ENCODE results near the gene FASN.
"Not testable (repeated sequence)": the region's sequence is repeated elsewhere in the genome, so short reads cannot be mapped to it uniquely, and the experiment has no call there.

Gene FASN

DNA sequence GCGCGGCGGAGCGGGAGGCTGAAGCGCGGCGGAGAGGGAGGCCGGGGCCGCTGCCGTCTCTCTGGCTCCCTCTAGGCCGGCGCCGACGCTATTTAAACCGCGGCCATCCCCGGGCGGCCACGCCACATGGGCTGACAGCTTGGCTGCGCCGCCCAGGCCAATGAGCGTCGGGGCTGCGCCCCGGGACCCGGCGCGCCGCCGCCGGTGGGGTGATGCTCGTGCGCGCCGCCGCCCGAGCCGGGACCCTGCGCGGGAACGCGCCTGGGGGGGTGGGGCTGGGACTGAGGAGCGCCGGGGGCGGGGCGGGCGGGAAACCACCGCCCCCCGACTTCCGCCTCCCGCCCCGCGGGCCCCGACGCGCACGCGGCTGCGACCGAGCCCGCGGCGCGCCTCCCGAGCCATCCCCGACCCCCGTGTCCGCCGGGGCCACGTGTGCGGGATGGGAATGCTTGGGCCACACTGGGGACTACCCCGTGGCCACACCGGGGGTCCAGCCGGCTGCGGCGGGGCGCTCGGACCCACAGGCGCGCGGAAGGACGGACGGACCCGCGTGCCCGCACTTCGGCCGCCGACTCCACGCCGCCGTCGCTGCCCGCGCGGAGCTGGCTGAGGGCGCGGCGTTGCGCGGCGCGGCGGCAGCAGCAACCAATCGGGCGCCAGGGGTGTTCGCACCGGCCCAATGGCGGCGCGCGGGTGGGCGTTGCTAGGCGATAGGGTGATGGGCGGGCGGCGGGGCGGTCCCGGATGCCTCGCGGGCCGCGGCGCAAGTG, at the start of gene FASN:
Gene FASN (minus strand): TSS at position 68 of the 770 bp plus-strand sequence. CDS start 1,791 bp downstream, outside the sequence.
- peak within 1 kb of the TSS; percentile 70 for H3K4me3 ChIP-seq (ENCODE audit: low read length)
- peak within 1 kb of the TSS; percentile 49 for H3K9ac ChIP-seq (ENCODE audit: low read length)
- H3K27ac ChIP-seq (ENCODE audit: low read depth, low read length) = peak within 1 kb of the TSS; percentile 96
- H3K27me3 ChIP-seq (ENCODE audit: control insufficient read depth, insufficient read depth, low read length) = no peaks in the 10 kb centered on the region
- H3K4me1 ChIP-seq (ENCODE audit: control insufficient read depth, insufficient read depth, low read length) = peaks cover 15% of the 10 kb centered on the region
- peaks cover 5% of the 10 kb centered on the region for H3K36me3 ChIP-seq (ENCODE audit: control insufficient read depth, insufficient read depth, low read length)

DNA sequence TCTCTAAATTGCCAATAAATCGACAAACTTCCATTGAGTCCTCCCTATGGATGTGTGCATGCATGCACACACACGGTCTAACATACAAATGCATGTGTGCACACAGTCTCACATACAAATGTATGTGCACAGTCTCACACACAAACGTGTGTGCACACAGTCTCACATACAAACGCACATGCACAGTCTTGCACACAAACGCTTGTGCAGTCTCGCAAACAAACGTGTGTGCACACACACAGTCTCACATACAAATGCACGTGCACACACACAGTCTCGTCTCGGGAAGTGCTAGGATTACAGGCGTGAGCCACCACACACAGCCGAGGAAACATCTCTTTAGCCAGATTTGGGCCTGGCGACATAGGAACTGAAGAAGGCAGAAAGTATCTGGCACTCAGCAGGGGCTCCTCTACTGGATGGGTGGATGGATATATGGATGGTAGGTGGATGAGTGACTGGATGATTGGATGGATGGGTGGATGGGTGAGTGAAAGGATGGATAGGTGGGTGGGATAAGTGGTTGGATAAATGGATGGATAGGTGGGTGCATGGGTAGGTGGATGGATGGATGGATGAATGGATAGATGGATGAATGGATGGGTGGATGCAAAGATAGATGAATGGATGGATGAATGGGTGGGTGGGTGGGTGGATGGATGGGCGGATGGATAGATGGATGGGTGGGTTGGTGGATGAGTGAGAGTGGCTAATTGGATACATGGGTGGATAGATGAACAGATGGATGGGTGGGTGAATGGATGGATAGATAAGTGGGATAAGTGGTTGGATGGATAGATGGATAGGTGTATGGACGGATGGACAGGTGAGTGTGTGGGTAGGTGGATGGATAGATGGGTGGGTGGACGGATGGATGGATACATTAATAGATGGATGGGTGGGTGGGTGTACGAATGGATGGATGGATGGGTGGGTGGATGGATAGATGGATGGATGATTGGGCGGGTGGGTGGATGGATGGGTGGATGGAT, 48.9 kb upstream of the FASN start:
- no peaks in the 10 kb centered on the region for H3K4me1 ChIP-seq (ENCODE audit: control insufficient read depth, insufficient read depth, low read length)
- no peak overlapping the region for H3K9ac ChIP-seq (ENCODE audit: low read length)
- no peak overlapping the region for H3K4me3 ChIP-seq (ENCODE audit: low read length)
- H3K27ac ChIP-seq (ENCODE audit: low read depth, low read length) = no peak overlapping the region
- H3K36me3 ChIP-seq (ENCODE audit: control insufficient read depth, insufficient read depth, low read length) = no peaks in the 10 kb centered on the region
- H3K27me3 ChIP-seq (ENCODE audit: control insufficient read depth, insufficient read depth, low read length) = no peaks in the 10 kb centered on the region

DNA sequence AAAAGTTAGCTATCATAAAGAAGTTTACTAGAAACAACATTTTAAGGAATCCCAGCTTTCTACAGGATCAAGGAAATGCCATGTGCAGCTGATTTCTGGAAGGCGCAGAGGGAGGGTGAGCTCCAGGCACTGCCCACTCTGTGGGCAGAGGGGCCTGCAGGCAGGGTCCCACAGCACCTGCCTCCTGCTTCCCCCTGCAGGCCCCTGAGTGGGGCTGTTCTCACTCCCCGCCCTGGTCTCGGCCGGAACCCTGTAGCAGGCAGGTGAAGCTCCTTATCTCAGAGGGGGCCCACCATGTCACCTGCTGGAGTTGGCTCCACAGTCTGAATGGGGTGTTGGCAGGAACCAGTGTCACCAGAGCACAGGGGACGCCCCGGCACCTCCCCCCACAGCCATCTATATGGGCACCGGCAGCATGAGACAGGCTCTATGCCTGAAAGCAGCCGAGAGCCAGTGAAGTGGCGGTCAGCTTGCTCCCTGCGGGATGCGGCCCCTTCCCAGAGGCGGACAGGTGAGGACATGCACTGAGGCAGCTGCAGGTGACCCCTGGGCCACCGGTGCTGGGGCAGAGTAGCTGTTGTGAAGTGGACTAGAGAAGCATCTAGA, 47.6 kb upstream of the FASN start:
- Histone ChIP-seq H3K27me3 (ENCODE audit: control insufficient read depth, insufficient read depth, low read length) (no peaks in the 10 kb centered on the region), H3K4me3 (ENCODE audit: low read length) (no peak overlapping the region), H3K4me1 (ENCODE audit: control insufficient read depth, insufficient read depth, low read length) (no peaks in the 10 kb centered on the region), H3K36me3 (ENCODE audit: control insufficient read depth, insufficient read depth, low read length) (no peaks in the 10 kb centered on the region), H3K9ac (ENCODE audit: low read length) (no peak overlapping the region), H3K27ac (ENCODE audit: low read depth, low read length) (no peak overlapping the region)

DNA sequence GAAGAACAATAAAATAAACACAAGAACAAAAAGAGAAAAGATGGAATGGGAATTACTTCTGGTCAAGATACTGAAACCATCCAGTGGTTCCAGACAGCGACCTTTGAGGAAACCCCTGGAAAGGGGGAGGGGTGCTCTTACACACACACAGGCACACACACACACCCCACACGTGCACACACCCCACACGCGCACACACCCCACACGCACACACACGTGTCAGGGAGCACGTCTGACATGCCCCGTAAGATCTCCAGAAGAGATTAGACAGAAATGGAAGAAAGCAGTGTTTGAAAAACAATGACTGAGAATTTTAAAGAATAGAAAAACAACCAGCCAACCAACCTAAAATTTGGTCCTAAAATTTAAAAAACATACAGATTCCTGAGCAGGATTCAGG, 45.3 kb upstream of the FASN start:
- Histone ChIP-seq H3K4me3 (ENCODE audit: low read length) (no peak overlapping the region), H3K4me1 (ENCODE audit: control insufficient read depth, insufficient read depth, low read length) (no peaks in the 10 kb centered on the region), H3K9ac (ENCODE audit: low read length) (no peak overlapping the region), H3K27ac (ENCODE audit: low read depth, low read length) (no peak overlapping the region), H3K27me3 (ENCODE audit: control insufficient read depth, insufficient read depth, low read length) (no peaks in the 10 kb centered on the region), H3K36me3 (ENCODE audit: control insufficient read depth, insufficient read depth, low read length) (no peaks in the 10 kb centered on the region)

DNA sequence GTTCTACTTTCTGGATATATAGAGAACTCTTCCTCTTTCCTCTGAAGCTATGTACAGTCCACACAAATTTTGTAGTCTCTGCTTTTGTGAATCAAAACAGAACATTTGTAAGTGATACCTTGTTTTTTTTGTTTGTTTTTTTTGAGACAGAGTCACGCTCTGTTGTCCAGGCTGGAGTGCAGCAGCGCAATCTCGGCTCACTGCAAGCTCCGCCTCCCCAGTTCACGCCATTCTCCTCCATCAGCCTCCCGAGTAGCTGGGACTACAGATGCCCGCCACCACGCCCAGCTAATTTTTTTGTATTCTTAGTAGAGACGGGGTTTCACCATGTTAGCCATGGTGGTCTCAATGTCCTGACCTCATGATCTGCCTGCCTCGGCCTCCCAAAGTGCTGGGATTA, 41.9 kb upstream of the FASN start:
- not testable (repeated sequence) for H3K27ac ChIP-seq (ENCODE audit: low read depth, low read length); H3K9ac ChIP-seq (ENCODE audit: low read length); H3K36me3 ChIP-seq (ENCODE audit: control insufficient read depth, insufficient read depth, low read length); H3K27me3 ChIP-seq (ENCODE audit: control insufficient read depth, insufficient read depth, low read length); H3K4me3 ChIP-seq (ENCODE audit: low read length); H3K4me1 ChIP-seq (ENCODE audit: control insufficient read depth, insufficient read depth, low read length)

DNA sequence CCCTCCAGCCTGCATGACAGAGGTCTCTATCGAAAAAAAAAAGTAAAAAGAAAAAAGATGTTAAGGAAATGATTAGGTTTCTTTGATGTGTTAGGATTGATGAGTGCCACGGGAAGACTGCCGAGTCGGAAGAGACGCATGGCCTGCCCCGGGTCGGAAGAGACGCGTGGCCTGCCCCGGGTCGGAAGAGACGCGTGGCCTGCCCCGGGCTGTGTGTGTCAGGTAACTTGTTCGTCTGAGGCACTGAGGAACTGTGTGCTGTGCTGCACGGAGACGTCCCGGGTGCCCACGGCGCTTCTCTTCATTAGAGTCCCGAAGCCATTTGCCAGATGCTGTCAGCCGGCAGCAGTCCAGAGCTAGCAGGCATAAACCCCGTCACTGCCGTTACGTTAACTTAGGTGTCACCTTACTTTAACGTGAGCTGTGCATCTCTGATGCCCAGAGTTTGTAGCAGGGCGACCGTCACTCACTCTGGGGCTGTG, 40.5 kb upstream of the FASN start:
- Histone ChIP-seq H3K4me1 (ENCODE audit: control insufficient read depth, insufficient read depth, low read length) (no peaks in the 10 kb centered on the region), H3K27me3 (ENCODE audit: control insufficient read depth, insufficient read depth, low read length) (no peaks in the 10 kb centered on the region), H3K9ac (ENCODE audit: low read length) (no peak overlapping the region), H3K4me3 (ENCODE audit: low read length) (no peak overlapping the region), H3K36me3 (ENCODE audit: control insufficient read depth, insufficient read depth, low read length) (no peaks in the 10 kb centered on the region), H3K27ac (ENCODE audit: low read depth, low read length) (no peak overlapping the region)

DNA sequence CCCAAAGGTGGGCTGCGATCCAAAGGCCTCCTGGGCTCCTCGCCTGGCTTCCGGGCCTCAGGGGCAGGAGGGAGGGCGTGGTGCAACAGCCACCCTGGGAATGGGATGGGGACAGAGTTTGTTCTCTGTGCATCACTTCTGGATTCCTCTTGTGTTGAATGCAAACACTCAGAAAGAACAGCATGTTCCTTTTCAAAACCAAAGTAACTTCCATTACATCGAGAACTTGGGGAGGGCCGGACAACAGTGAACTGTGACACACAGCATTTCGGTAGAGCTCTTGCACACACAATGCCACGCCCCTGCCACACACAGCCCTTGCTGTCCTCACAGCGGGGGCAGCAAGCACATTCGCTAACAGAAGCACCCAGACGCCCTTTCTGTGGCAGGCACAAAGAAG, 36.1 kb upstream of the FASN start:
- no peak overlapping the region for H3K9ac ChIP-seq (ENCODE audit: low read length)
- H3K36me3 ChIP-seq (ENCODE audit: control insufficient read depth, insufficient read depth, low read length) = no peaks in the 10 kb centered on the region
- no peaks in the 10 kb centered on the region for H3K4me1 ChIP-seq (ENCODE audit: control insufficient read depth, insufficient read depth, low read length)
- H3K4me3 ChIP-seq (ENCODE audit: low read length) = no peak overlapping the region
- no peaks in the 10 kb centered on the region for H3K27me3 ChIP-seq (ENCODE audit: control insufficient read depth, insufficient read depth, low read length)
- H3K27ac ChIP-seq (ENCODE audit: low read depth, low read length) = no peak overlapping the region

DNA sequence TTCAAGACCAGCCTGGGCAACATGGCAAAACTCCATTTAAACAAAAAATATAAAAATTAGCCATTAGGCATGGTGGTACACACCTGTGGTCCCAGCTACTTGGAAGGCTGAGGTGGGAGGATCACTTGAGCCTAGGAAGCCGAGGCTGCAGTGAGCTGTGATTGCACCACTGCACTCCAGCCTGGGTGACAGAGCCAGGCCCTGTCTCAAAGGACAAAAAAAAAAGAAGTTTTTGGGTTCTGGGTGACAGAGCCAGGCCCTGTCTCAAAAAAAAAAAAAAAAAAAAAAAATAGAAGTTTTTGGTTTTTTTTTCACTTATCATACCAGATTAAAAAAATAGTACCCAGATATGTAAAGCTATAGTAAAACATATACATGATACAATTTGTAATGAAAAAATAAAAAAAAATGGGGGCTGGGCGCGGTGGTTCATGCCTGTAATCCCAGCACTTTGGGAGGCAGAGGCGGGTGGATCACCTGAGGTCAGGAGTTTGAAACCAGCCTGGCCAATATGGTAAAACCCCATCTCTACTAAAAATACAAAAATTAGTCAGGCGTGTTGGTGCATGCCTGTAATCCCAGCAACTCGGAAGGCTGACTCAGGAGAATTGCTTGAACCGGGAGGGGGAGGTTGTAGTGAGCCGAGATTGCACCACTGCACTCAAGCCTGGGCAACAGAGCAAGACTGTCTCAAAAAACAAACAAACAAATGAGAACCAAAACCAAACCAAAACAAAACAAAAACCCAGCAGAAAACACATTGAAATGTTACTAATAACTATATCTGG, 35.3 kb upstream of the FASN start:
- H3K36me3 ChIP-seq (ENCODE audit: control insufficient read depth, insufficient read depth, low read length); H3K27ac ChIP-seq (ENCODE audit: low read depth, low read length); H3K27me3 ChIP-seq (ENCODE audit: control insufficient read depth, insufficient read depth, low read length); H3K4me1 ChIP-seq (ENCODE audit: control insufficient read depth, insufficient read depth, low read length); H3K9ac ChIP-seq (ENCODE audit: low read length); H3K4me3 ChIP-seq (ENCODE audit: low read length): not testable (repeated sequence)

DNA sequence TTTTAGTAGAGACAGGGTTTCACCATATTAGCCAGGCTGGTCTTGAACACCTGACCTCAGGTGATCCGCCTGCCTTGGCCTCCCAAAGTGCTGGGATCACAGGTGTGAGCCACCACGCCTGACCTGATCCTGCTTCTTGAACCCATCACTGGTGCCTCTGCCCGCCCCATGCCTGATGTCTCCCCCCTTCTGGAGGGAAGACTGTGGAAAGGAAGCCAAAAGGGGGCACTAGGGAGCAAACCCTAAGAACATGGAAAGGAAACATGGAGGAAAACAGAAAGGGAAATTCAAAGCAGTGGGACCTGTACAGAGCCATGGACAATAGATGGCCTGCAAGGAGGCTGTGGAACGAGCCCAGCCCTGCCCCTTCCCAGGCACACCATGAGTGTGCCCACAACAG, 31.1 kb upstream of the FASN start:
- Histone ChIP-seq H3K4me3 (ENCODE audit: low read length) (no peak overlapping the region), H3K27me3 (ENCODE audit: control insufficient read depth, insufficient read depth, low read length) (no peaks in the 10 kb centered on the region), H3K27ac (ENCODE audit: low read depth, low read length) (no peak overlapping the region), H3K9ac (ENCODE audit: low read length) (no peak overlapping the region), H3K36me3 (ENCODE audit: control insufficient read depth, insufficient read depth, low read length) (no peaks in the 10 kb centered on the region), H3K4me1 (ENCODE audit: control insufficient read depth, insufficient read depth, low read length) (no peaks in the 10 kb centered on the region)

DNA sequence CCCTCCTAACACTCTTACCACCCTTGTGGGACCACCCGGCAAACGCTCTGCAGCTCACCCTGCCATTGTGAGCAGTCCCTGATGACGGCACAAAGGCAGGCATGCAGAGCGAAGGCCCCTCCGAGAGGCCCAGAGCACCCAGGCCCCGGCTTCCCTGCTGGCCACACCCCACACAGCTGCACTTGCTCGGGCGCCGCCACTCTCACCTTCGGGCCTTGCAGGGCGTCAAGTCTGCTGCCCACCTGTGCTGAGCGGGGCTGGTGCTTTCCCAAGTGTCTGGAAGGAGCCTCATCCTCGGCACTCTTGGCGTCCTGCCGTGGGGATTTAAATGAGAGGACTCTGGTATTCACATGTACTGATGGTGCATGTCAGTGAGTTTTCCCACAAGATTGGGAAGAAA, 30.3 kb upstream of the FASN start:
- no peak overlapping the region for H3K27ac ChIP-seq (ENCODE audit: low read depth, low read length)
- H3K9ac ChIP-seq (ENCODE audit: low read length) = no peak overlapping the region
- no peaks in the 10 kb centered on the region for H3K36me3 ChIP-seq (ENCODE audit: control insufficient read depth, insufficient read depth, low read length)
- no peaks in the 10 kb centered on the region for H3K4me1 ChIP-seq (ENCODE audit: control insufficient read depth, insufficient read depth, low read length)
- no peak overlapping the region for H3K4me3 ChIP-seq (ENCODE audit: low read length)
- no peaks in the 10 kb centered on the region for H3K27me3 ChIP-seq (ENCODE audit: control insufficient read depth, insufficient read depth, low read length)

DNA sequence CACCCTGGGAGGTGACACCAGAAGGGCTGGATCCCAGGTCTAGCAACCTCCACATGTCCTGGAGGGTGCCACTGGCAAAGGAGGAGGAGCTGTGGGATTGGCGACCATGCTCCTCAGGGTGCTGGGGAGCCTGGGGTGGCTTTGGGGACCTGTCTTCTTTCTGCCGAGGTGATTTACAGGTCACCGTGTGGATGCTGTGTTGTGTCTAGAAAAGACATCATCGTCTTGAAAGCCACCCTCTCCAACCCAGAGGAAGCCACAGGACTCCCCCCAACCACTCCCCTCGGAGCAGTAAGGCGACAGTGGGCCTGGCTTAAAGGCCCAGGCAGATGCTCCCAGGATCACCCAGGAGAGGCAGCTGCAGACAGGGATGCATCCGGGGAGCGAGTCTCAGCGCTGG, 29.7 kb upstream of the FASN start:
- Histone ChIP-seq H3K36me3 (ENCODE audit: control insufficient read depth, insufficient read depth, low read length) (no peaks in the 10 kb centered on the region), H3K9ac (ENCODE audit: low read length) (no peak overlapping the region), H3K4me3 (ENCODE audit: low read length) (no peak overlapping the region), H3K27me3 (ENCODE audit: control insufficient read depth, insufficient read depth, low read length) (no peaks in the 10 kb centered on the region), H3K4me1 (ENCODE audit: control insufficient read depth, insufficient read depth, low read length) (no peaks in the 10 kb centered on the region), H3K27ac (ENCODE audit: low read depth, low read length) (no peak overlapping the region)

DNA sequence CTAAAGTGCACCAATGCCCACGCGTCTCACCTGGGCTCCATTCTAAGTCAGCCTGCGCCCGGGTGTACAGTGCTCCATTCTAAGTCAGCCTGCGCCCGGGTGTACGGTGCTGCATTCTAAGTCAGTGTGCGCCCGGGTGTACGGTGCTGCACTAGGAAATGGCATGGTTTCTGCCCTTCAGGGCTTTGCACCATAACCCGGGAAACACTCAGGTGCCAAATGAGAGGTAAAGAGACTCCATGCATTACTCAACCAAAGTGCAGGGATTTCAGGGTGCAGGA, 29.2 kb upstream of the FASN start:
- H3K4me1 ChIP-seq (ENCODE audit: control insufficient read depth, insufficient read depth, low read length) = no peaks in the 10 kb centered on the region
- no peaks in the 10 kb centered on the region for H3K27me3 ChIP-seq (ENCODE audit: control insufficient read depth, insufficient read depth, low read length)
- H3K4me3 ChIP-seq (ENCODE audit: low read length) = no peak overlapping the region
- peaks cover 1% of the 10 kb centered on the region for H3K36me3 ChIP-seq (ENCODE audit: control insufficient read depth, insufficient read depth, low read length)
- H3K9ac ChIP-seq (ENCODE audit: low read length) = no peak overlapping the region
- no peak overlapping the region for H3K27ac ChIP-seq (ENCODE audit: low read depth, low read length)

All from rectal smooth muscle tissue (tissue), 1 donor.